ENCODE measurements around the gene KLF4. TPM values are rescaled to one million over a fixed set of nuclear protein-coding genes. Genes with fewer than 3 reads are reported as not detected.
"Not testable (repeated sequence)": the region's sequence is repeated elsewhere in the genome, so short reads cannot be mapped to it uniquely, and the experiment has no call there.

Gene KLF4
- total RNA-seq, 2 donors from 2014 or later: 0.98 to 1.0 TPM

DNA sequence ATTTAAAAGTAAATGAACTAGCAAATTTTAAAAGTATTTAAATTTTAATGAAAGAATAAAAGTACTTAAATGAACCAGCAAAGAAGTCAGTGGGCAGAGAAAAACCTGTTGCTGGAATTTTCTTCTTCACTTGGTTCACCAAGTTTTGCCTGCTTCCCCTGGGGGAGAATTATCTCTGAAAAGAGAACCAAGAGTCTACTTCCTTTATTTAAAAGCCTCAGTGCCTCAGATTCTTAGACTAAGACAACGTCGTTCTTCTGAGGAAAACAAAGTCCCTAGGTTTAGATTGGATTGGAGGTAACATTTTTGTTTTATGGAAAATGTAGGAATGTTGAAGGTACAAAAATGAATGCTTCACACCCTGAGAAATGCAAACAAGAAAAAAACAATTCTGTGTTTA lies 7.4 kb upstream of the KLF4 start:
- DNase-seq (ENCODE audit: low spot score) (no peak), ATAC-seq (no peak)
- H3K9me3 Mint-ChIP-seq: no peaks in the 10 kb centered on the region
- H3K4me1 Mint-ChIP-seq (ENCODE audit: low read depth in 2 of 2): no peaks in the 10 kb centered on the region
- no peak overlapping the region for H3K27ac Mint-ChIP-seq
- H3K27me3 Mint-ChIP-seq: peaks cover 21 to 28% of the 10 kb centered on the region in 2 donors
- no peak overlapping the region for H3K4me3 Mint-ChIP-seq
- no peaks in the 10 kb centered on the region for H3K36me3 Mint-ChIP-seq

DNA sequence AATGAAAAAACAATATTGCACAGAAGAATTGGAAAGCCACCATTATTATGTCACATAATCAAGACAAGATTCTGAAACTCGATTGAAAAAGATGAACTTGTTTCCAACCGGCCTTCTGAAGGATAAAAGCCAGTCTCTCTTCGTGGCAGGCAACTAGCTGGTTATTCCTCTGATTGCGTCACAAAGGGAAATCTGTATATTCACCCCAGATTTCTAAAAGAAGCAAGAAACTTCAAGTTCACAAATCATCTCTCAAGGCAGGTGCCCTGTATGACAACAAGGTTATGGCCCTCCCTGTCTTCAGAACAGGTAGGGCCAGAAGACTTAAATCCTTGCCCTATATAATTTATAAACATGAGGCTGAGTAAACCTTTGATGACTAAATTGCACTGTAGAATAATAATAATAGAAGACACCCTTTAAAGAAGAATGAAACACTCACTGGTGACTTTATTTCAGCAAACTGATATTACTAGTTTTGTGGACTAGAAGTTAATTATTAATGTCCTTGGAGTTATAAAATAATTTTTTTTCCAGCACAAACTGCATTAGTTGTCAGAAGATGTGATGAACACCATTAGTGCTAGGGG lies 2.9 kb upstream of the KLF4 start:
- ATAC-seq (no peak), DNase-seq (ENCODE audit: low spot score) (no peak)
- no peaks in the 10 kb centered on the region for H3K36me3 Mint-ChIP-seq
- no peaks in the 10 kb centered on the region for H3K9me3 Mint-ChIP-seq
- H3K27ac Mint-ChIP-seq: no peak overlapping the region
- peaks cover 46 to 47% of the 10 kb centered on the region in 2 donors for H3K27me3 Mint-ChIP-seq
- H3K4me1 Mint-ChIP-seq (ENCODE audit: low read depth in 2 of 2): peaks cover 11 to 13% of the 10 kb centered on the region in 2 donors
- H3K4me3 Mint-ChIP-seq: no peak overlapping the region

DNA sequence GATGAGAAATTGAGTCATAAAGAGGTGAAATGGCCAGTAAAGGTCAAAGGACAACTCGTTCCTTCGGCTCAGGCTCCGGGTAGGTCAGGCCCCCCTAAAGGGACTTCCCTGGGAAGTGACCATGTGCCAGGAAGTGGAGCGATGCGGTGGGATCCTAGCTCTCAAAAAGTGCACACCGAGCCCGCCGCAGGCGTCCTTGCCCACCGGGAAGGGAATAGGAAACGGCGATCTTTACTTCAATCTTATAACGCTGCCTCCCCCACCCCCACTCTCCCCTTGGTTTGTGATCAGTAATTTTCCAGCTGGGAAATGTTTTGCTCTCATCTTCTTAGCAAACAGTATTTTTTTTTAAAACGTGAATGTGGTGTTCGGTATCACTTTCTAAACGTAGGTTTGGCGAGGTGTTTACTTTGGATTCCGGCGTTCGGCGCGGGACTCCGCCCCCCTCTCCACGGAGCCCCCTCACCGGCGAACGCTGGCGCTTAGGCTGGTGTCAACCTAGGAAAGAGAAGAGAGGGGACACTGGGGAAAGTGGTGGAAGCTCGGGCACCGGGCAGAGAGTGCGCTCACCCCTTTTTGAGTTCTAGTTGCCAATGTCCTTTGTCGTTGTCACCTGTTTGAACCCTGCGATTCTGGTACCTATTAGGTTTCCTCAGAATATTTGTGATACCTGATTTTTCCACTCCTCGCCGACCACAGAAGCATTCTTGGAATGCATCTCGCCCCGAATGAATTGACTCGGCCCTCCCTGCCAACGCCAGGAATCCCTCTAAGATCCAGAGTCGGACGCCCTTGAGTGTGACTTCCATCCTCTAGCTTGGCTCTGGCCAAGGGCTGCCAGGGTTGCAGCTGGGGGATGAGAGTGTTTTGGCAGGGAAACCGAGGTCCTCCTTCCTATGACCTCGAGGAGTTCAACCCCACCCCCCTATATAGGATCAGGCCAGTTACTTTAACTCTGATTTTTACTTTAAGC lies 1.8 kb upstream of the KLF4 start:
- Mint-ChIP-seq H3K27me3 (peaks cover 47 to 49% of the 10 kb centered on the region in 2 donors), H3K4me3 (peak overlapping the region; percentile 65), H3K9me3 (no peaks in the 10 kb centered on the region), H3K27ac (no peak overlapping the region), H3K36me3 (no peaks in the 10 kb centered on the region), H3K4me1 (ENCODE audit: low read depth in 2 of 2) (peaks cover 11 to 13% of the 10 kb centered on the region in 2 donors)
- ATAC-seq (no peak), DNase-seq (ENCODE audit: low spot score) (no peak)

DNA sequence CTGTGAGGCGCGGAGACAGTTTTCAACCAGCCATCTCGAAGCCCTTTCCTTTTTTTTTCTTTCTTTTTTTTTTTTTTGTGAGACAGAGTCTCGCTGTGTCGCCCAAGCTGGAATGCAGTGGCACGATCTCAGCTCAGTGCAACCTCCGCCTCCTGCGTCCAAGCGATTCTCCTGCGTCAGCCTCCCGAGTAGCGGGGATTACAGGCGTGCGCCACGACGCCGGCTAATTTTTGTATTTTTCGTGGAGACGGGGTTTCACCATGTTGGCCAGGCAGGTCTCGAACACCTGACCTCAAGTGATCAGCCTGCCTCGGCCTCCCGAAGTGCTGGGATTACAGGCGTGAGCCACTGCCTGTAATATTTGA lies 1.0 kb upstream of the KLF4 start:
- not testable (repeated sequence) for H3K27ac Mint-ChIP-seq
- peaks cover 47 to 48% of the 10 kb centered on the region in 2 donors for H3K27me3 Mint-ChIP-seq

DNA sequence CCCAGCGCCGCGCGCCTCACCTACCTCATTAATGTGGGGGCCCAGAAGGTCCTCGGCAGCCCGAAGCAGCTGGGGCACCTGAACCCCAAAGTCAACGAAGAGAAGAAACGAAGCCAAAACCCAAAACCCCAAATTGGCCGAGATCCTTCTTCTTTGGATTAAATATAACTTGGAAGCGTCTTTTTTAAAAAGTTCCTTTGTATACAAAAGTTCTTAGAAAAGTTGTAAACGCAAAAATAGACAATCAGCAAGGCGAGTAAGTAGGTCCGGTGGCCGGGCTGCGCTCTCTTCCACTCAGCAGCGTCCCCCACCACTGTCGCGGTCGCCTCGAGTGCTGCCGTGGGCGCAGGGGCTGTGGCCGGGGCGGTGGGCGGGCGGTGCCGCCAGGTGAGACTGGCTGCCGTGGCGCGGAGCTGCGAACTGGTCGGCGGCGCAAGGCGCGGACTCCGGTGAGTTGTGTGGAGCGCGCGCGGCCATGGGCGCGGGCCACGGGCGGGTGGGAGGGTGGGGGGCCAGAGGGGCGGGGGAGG lies 360 bp downstream of the KLF4 start:
- Mint-ChIP-seq H3K4me1 (ENCODE audit: low read depth in 2 of 2) (peaks cover 11 to 13% of the 10 kb centered on the region in 2 donors), H3K4me3 (peak overlapping the region; percentile 86), H3K9me3 (no peaks in the 10 kb centered on the region), H3K27ac (no peak overlapping the region), H3K36me3 (no peaks in the 10 kb centered on the region), H3K27me3 (peaks cover 38 to 41% of the 10 kb centered on the region in 2 donors)
- DNase-seq (ENCODE audit: low spot score) (no peak), ATAC-seq (peak in 1 of 2 donors; percentile 10)

More for the DNA sequence above, 1.0 kb upstream of the KLF4 start:
- peak overlapping the region; percentile 73 for H3K4me3 Mint-ChIP-seq
- not testable (repeated sequence) for ATAC-seq; H3K9me3 Mint-ChIP-seq; DNase-seq (ENCODE audit: low spot score); H3K36me3 Mint-ChIP-seq
- peaks cover 11 to 13% of the 10 kb centered on the region in 2 donors for H3K4me1 Mint-ChIP-seq (ENCODE audit: low read depth in 2 of 2)

DNA sequence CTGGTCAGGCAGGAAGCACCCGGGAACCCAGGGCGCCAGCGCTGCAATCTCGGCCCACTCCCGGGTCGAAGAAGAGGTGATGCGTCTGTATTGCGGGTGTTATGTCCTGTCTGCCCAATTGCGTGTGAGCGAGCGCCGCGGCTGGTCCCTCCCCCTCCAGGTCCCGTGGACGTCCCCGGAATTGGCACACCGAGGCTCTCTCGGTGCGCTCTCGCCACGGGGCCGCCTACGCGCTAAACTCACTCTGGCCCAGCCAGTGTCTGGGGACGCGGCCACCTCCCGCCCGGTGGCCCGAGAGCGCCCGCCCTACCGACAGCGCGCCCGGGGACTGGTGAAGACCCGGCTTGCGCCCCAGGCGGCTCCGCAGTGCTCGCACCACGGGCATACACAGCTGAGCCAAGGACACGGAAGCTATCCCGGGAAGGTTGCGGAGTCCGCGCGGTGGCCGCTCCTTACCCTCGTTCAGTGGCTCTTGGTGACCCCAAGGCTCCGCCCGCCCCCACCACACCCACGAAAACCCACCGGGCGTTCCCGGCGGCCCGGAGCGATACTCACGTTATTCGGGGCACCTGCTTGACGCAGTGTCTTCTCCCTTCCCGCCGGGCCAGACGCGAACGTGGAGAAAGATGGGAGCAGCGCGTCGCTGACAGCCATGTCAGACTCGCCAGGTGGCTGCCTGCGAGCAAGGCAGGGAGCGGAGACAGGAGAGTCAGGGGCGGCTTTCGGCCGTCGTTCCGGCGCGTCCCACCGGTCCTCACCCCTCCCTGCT lies 1.0 kb downstream of the KLF4 start:
- ATAC-seq: peak; percentile 29 to 64
- H3K4me1 Mint-ChIP-seq (ENCODE audit: low read depth in 2 of 2): peaks cover 11 to 13% of the 10 kb centered on the region in 2 donors
- H3K27ac Mint-ChIP-seq: no peak overlapping the region
- H3K27me3 Mint-ChIP-seq: peaks cover 38 to 40% of the 10 kb centered on the region in 2 donors
- no peak for DNase-seq (ENCODE audit: low spot score)
- H3K36me3 Mint-ChIP-seq: no peaks in the 10 kb centered on the region
- no peaks in the 10 kb centered on the region for H3K9me3 Mint-ChIP-seq
- peak overlapping the region; percentile 86 for H3K4me3 Mint-ChIP-seq

DNA sequence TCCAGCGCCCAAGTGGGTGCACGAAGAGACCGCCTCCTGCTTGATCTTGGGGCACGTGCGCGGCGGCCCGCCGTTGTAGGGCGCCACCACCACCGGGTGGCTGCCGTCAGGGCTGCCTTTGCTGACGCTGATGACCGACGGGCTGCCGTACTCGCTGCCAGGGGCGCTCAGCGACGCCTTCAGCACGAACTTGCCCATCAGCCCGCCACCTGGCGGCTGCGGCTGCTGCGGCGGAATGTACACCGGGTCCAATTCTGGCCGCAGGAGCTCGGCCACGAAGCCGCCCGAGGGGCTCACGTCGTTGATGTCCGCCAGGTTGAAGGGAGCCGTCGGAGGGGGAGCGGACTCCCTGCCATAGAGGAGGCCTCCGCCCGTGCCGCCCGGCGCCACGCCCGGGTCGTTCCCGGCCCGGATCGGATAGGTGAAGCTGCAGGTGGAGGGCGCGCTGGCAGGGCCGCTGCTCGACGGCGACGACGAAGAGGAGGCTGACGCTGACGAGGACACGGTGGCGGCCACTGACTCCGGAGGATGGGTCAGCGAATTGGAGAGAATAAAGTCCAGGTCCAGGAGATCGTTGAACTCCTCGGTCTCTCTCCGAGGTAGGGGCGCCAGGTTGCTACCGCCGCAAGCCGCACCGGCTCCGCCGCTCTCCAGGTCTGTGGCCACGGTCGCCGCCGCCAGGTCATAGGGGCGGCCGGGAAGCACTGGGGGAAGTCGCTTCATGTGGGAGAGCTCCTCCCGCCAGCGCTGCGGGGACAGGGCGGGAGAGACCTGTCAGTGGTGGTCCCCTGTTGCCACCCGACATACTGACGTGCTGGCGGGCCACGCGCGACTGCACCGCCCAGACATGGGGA lies 1.8 kb downstream of the KLF4 start:
- ATAC-seq: no peak
- no peak for DNase-seq (ENCODE audit: low spot score)
- Mint-ChIP-seq H3K27ac (no peak overlapping the region), H3K36me3 (no peaks in the 10 kb centered on the region), H3K27me3 (peaks cover 41 to 44% of the 10 kb centered on the region in 2 donors), H3K4me3 (peak overlapping the region; percentile 86), H3K9me3 (no peaks in the 10 kb centered on the region), H3K4me1 (ENCODE audit: low read depth in 2 of 2) (peaks cover 11 to 13% of the 10 kb centered on the region in 2 donors)

DNA sequence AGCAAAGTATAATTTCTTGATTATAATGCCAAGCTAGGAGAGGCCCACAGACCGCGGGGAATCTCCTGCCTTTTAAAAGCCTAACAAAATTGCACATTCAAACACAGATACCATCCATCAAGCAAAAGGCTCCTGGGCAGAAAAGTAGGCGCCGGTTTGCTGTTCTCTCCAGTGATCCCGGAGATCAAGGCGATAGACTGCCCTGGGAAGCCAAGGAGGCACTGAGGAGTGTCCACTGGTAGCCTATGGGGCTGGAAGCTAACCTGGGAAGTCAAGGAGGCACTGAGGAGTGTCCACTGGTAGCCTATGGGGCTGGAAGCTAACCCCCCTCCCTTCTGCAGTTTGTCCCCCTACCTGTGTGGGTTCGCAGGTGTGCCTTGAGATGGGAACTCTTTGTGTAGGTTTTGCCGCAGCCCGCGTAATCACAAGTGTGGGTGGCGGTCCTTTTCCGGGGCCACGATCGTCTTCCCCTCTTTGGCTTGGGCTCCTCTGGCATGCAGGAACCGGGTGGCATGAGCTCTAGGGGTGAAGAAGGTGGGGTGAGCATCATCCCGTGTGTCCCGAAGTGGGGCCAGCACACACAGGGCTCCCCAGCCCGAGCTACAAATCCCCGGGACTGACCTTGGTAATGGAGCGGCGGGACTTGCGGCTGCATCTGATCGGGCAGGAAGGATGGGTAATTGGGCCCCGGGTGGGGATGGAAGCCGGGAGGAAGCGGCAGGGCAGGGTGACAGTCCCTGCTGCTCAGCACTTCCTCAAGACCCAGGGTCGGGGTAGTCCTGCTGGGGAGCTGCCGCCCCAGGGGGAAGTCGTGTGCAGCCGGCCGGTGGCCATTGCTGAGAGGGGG lies 2.7 kb downstream of the KLF4 start:
- Mint-ChIP-seq H3K4me3 (no peak overlapping the region), H3K36me3 (no peaks in the 10 kb centered on the region), H3K27ac (no peak overlapping the region), H3K4me1 (ENCODE audit: low read depth in 2 of 2) (peaks cover 11 to 13% of the 10 kb centered on the region in 2 donors), H3K27me3 (peaks cover 36 to 37% of the 10 kb centered on the region in 2 donors), H3K9me3 (no peaks in the 10 kb centered on the region)
- DNase-seq (ENCODE audit: low spot score) (no peak), ATAC-seq (no peak)

DNA sequence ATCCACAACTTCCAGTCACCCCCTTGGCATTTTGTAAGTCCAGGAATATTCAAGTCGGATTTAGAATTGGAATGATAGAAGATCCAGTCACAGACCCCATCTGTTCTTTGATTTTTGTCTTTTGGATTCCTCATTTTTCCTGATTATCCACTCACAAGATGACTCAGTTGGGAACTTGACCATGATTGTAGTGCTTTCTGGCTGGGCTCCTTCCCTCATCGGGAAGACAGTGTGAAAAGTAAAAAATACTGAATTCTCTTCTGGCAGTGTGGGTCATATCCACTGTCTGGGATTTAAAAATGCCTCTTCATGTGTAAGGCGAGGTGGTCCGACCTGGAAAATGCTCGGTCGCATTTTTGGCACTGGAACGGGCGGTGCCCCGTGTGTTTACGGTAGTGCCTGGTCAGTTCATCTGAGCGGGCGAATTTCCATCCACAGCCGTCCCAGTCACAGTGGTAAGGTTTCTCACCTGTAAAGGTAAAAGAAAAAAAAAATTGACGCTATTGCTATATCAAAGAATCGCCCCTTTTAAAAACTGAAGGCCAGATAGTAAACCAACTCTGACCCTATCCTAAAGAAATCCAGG lies 4.0 kb downstream of the KLF4 start:
- H3K36me3 Mint-ChIP-seq: no peaks in the 10 kb centered on the region
- no peak overlapping the region for H3K4me3 Mint-ChIP-seq
- peaks cover 4 to 5% of the 10 kb centered on the region in 2 donors for H3K4me1 Mint-ChIP-seq (ENCODE audit: low read depth in 2 of 2)
- no peak overlapping the region for H3K27ac Mint-ChIP-seq
- DNase-seq (ENCODE audit: low spot score): no peak
- H3K9me3 Mint-ChIP-seq: no peaks in the 10 kb centered on the region
- ATAC-seq: no peak
- H3K27me3 Mint-ChIP-seq: peaks cover 24 to 29% of the 10 kb centered on the region in 2 donors

DNA sequence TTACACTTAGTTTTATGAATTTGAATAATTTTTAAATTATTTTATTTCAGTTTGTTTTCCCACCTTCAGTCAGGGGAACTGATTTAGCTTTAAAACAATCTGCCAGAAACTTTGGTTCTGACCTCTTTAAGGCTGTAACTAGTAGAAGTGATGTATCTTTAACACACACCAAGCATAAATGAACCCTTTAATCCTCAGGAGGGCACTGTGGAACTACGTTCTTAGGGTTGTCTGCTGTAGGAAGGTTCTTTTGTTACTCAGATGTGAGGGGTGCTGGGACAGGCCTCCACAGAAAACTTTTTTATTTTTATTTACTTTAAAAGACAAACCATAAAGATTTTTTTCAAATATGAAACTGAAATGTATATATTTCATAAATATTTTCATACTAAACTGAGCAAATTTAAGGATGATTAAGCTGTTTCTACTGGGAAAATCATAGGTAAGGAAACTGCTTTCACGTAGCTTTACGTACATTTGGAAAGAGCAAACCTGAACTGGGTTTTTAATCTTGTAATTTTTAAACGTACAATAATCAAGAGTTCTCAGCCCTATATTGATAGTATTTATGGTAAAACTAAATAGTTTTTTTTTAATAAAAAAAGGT lies 5.3 kb downstream of the KLF4 start:
- no peaks in the 10 kb centered on the region for H3K36me3 Mint-ChIP-seq
- no peaks in the 10 kb centered on the region for H3K9me3 Mint-ChIP-seq
- DNase-seq (ENCODE audit: low spot score) (no peak), ATAC-seq (no peak)
- H3K27me3 Mint-ChIP-seq: peaks cover 24 to 26% of the 10 kb centered on the region in 2 donors
- H3K4me1 Mint-ChIP-seq (ENCODE audit: low read depth in 2 of 2): no peaks in the 10 kb centered on the region
- no peak overlapping the region for H3K27ac Mint-ChIP-seq
- H3K4me3 Mint-ChIP-seq: no peak overlapping the region

DNA sequence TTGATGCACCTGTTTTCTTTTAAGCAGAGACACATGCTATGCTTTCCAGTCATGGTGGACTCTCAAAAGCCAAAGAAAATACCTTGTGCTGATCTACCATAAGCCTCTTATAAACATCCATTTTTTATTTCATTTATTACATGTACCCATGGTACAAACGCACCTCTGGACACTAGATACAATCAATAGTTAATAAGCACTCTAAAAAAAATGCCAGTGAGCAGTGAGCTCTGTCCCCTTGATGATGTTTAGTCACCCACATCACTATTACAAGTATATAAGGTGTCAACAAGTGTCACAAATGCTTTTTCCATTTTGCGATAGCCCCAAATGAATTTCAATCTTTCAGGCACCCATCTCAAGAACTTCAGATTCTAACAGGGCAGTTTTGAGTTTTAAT lies 5.9 kb downstream of the KLF4 start:
- DNase-seq (ENCODE audit: low spot score) (no peak), ATAC-seq (no peak)
- H3K4me1 Mint-ChIP-seq (ENCODE audit: low read depth in 2 of 2): no peaks in the 10 kb centered on the region
- H3K27me3 Mint-ChIP-seq: peaks cover 19 to 21% of the 10 kb centered on the region in 2 donors
- H3K4me3 Mint-ChIP-seq: no peak overlapping the region
- no peak overlapping the region for H3K27ac Mint-ChIP-seq
- no peaks in the 10 kb centered on the region for H3K36me3 Mint-ChIP-seq
- H3K9me3 Mint-ChIP-seq: no peaks in the 10 kb centered on the region
